GM19438 (cell line): ENCODE data around the gene EPHB6.

Experiments used
- ATAC-seq: cut with Tn5 transposase; IDR thresholded peaks from one replicate; pipeline ENCODE4 v1.9.1; 2021; ENCODE audit warnings: low read depth; ENCODE audit not compliant: unreplicated experiment

Gene EPHB6

DNA sequence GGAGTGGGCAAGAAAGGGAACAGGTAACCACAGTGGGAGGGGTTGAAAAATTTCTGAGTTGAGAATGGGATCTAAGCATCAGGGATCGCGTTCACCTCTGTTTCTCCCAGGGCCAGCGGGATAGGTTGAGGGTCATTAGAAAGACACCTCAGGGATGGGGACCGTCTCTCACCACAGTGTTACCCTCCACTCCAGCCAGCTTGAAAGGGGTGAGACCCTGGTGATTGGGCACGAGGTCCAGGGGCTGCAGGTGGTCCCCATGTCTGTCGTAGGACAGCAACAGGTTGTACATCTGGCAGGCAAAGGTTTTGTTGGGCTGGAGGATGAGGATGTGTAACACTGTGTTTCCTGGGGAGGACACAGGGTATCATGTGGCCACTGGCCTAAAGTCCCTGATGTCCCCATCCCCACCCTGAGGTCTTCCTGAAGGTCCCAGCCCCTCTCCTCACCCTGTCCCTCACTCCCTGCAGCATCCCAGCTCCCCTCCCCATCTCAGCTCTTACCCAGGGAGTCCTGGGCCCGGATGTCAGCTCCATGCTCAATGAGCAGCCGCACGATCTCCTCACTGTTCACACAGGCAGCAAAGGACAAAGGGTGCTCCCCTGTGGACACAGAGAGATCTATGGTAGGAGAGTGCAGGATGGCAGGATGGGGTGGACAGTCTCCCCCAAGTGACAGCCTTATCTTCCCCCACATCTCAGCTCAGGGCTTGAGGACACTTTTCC is 21.5 kb downstream of the EPHB6 start:
- no peak for ATAC-seq

DNA sequence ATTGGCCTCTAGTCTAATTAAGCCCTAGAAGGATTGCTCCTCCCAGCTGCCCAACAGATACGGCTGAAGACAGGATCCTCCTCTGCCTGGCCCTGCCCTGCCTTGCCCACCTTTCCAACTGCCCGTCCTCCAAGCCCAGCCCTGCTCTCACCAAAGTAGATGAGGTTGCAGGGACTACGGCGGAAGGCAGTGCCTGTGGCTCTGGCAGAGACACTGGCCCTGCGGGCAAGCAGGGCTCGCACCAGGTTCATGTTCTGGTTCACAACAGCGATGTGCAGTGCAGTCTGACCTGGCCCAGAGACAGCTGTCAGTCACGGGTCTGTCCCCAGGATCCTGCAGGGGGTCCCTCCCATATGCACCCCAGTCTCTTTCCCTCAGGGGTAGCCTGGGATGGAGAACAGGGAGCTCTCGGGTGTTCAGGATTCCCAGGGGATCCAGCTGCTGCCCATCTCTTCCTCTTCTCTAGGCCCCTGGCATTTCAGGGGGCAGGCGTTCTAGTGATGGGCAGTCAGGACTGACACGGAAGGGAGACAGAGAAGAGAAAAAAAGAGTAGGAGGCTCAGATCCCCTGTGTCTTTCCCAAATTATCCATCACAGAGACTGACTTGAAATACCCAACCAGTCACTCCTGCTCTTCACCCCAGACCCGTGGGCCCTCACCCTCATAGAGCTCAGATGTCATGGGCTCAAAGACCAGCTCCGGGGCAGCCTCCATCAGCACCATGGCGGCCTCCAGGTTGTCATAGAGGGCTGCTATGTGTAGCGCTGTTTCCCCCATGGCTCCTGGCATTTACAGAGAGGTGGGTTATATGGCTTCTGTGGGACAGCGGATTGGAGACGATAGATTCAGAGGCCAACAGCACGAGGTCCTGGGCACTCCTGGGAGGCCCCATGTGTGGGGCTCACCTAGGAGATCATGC is 22.4 kb downstream of the EPHB6 start:
- ATAC-seq: no peak

GRCh38 chr7:142878315-142878714 is 23.4 kb downstream of the EPHB6 start:
- ATAC-seq: no peak

- no peak for ATAC-seq
Measured at GRCh38 chr7:142879060-142879459, 24.2 kb downstream of the EPHB6 start.

DNA sequence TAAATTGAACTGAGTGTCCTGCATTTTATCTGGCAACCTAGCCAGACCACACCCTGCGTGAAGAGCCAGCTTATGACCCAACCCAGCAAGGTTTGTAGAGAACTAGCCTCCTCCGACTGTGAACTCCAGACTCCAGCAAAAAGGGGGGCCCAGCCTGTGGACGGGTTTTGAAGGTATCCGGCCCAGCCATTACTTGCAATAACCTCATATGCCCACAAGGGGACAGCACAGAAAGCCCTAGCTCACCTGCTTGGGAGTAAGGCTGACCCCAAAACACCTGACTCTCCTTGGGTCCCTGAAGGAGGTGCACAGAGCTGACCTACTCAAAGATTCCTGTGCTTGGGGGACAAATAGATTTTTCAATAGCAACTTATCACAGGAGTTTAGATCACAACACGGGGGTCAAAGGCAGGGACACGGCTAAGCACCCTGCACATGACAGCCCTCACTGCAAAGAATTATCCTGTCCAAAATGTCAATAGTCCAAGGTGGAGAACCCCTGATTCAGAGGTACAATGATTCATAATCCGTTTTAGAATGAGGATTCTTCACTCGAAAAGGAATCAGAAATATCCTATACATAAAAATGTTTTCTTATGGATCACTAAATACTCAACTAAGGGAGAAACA is 26.1 kb downstream of the EPHB6 start:
- peak; percentile 61 for ATAC-seq

DNA sequence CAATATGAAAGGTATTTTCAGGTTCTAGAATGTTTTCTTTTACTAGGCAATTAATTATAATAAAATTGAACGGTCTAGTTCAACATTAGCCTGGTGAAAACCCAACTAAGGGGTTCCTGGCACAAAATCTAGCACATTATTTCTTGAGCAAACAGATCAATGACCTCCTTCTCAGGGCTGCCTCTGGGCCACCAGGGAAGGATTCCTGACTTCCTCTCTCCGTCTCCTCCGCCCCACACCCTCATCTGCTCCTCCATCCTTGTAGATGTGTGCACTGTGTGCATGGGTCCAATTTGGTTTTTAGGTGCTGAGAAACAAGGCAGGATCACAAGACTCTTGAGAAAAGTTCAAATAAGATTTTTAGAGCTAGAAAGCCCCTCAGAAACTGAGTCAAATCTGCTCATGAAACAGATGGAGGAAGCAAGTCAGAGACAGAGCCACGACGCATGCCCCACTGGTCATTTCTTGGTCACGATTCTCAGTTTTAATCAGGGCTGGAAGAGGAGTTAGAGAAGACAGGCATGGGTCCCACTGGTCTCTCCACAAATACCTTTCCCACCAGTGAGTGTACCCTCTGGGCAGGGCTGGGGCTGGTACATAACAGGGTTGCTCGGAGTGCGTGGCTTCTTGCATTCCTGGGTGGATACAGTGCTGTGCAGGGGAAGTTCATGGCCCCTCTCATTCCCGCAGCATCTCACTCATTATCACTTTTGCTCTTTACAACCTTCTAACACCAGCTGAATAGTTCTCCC is 26.9 kb downstream of the EPHB6 start:
- ATAC-seq: no peak

DNA sequence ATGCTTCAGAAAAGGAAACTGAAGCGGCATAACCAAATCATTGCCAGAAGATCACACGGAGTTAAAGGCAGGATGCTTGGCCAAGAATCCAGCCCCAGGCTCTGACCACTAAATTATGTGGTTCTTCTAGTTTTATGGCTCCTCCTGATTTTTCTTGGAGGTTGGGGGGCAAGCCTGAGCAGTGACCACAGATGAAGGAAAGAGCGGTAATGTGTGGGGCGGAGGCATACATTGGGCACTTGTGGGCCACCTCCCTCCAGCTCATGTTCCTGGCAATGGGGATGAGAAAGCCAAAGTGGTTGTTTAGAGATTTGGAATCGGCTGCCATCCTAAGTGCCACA is 27.4 kb downstream of the EPHB6 start:
- no peak for ATAC-seq

DNA sequence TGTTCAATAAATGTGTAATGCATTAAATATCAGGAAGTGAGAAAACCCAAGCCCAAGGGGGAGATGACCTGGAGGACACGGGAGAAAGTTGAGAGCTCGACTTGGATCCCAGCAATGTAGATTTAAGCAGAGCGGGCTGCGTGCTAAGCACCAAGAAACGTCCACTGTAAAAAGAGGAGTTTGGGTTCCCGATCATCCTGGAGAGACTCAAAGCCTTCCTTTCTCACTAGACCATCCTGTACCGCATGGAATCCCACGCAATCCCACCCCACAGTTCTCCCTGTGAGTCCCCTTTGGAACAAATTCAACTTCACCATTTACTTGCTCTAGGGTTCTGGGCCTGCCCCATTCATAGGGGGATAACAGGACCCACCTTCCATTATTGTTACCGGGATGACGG is 28.3 kb downstream of the EPHB6 start:
- no peak for ATAC-seq

GRCh38 chr7:142883571-142884285 is 28.9 kb downstream of the EPHB6 start:
- no peak for ATAC-seq

DNA sequence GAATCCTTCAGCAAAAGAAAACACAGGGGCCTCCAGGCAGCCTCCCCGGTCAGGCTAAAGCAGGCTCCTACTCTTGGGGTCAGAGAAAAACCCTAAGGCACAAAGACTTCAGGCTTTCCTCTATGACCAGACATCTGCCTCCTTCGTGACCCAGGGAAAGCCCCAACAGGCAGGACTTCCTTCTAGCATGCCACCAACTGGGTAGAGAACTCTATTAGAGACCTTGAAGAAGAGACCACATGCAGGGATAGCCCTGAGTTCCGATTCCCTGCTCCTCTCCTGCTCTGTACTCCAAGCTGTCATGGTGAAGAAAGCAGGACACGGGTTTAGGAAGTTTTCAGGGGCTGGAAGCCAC is 29.4 kb downstream of the EPHB6 start:
- no peak for ATAC-seq

DNA sequence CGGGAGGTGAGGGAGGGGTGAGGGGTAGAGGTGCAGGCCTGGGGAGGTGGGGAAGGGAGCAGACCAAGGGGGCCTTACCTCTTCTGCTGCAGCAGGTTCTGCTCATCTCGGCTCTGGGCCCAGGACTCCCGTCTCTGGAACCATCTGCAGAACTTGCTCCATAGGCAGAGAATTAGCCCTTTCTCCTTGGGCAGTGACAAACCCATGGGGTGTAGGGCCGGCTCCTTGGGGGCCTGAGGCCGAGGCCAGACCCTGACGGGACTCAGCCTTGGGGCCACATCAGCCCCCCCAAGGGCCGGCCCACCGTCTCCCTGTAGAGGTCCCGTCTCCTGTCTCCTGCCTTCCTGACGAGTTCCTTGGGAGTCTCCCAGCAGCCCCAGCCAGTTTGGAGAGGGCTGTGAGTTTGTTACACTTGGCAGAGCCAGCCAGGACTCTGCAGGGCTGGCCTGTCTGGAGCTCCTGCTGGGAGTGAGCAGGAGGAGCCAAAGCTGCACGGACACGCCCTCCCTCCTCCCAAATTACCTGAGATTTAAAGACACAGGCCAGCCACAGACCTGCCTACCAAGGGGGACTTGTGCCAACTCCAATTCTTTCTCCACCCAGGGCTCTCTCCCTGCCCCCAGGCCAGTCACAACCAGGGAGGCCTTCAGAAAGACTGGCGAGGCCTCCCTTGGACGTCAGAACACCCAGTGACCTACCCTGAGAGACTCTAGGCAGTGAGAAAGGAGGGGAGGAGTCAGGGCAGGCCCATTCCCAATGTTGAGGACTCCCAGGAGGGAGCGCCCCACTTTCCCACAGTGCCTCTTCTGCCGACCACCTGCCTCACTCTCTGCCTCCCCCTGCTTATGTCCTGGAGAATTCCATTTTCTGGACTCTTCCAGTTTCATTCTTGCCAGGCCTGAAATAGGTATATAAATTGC is 30.7 kb downstream of the EPHB6 start, which contains the start of gene TRPV6:
TSS of gene TRPV6 (minus strand) at position 435 of the 920 bp plus-strand sequence.
- no peak for ATAC-seq

- no peak for ATAC-seq
Measured at GRCh38 chr7:142886866-142887265, 32.0 kb downstream of the EPHB6 start.

- ATAC-seq: no peak
Measured at GRCh38 chr7:142887282-142888015, 32.6 kb downstream of the EPHB6 start.

DNA sequence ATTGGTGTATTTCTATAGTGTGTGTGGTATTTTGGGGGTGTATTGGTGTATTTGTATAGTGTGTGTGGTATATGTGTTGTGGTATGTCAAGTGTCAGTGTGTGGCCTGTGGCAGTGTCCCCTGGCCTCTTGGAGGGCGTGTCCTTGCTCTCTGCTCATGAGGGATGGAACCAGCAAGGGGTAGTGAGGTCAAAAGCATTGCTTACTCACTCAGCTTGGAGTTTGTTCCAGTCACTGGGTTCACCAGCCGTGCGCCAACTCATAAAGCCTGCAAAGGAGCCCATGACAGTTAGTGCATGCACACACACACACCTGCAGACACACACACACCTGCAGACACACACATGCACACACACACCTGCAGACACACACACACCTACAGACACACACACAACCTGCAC is 34.9 kb downstream of the EPHB6 start:
- ATAC-seq: no peak

GRCh38 chr7:142890874-142891485 is 36.1 kb downstream of the EPHB6 start:
- ATAC-seq: no peak

DNA sequence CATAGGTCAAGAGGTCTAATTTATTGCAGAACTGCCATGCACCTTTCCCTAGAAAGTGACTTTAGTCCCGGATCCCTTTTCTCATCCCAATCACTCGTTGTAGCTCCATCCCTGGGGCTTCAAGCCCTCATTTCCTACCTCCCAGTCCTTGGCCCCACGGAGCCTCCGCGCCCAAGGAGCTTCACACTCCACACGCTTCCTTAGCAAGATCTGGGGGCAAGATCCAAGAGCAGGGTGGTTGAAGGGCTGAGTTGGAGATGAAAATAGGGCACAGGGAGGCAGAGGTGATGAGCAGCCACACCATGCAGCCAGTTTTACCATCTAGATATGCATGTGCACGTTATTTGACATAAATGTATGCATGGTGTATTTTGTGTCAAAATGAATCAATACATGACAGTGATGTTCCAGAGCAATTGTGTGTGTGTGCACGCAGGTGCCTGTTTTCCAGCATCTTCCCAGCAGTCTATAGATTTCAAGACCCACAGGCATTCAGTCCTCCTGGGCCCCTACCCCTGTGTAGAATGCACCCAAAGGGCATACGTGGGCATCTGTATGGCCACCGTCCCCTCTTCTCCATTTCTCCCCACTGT is 36.7 kb downstream of the EPHB6 start:
- ATAC-seq: no peak

DNA sequence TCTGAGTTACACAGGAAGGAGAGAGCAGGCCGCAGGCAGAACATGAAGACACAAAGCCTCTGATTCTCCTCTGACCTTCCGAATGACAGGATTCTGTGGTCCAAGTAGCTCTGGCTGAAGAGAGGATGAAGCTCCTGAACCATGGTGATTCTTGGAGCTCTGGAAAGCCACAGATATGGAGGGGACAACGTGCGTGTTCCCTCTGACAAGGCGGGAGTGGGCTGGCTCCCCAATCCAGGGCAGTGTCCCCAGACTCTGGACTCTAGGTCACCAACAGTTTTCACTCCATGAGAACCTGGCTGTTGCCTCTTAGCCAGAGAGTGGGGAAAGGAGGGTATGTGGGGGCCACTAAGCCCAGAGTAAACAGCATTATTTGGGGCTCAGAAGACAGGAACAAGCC is 38.1 kb downstream of the EPHB6 start:
- ATAC-seq: no peak
